HepG2 (cell line): ENCODE measurements around the gene SERPINA6. TPM values are rescaled to one million over a fixed set of nuclear protein-coding genes. Genes with fewer than 3 reads are reported as not detected.

Source experiments
- ATAC-seq: fragments of 200-7000 bp; cut with Tn5 transposase; 3 replicates; pipeline ENCODE4 v1.9.1; 2020; ENCODE audit warnings: mild to moderate bottlenecking, moderate library complexity
- BruUV-seq: library from RNA; stranded (reverse); fragments of 400-500 nt; replicated peaks from 2 replicates; lab custom pipeline; 2021; lab: Mats Ljungman, UMichigan
- CTCF ChIA-PET: fragments of 300-600 bp; formaldehyde crosslinking; extraction: SDS; loops from one replicate; lab custom pipeline; 2021; ENCODE audit warnings: low total read pairs, inconsistent platforms, low intra/inter-chr PET ratio; lab: Yijun Ruan, JAX
- POLR2A ChIA-PET: fragments of 350-600 bp; sonication (Branson Sonifier 250); formaldehyde crosslinking; loops from one replicate; lab custom pipeline; 2020; ENCODE audit warnings: antibody characterized with exemption, inconsistent platforms; lab: Yijun Ruan, JAX
- DNase-seq: peaks from one replicate; pipeline ENCODE4 v3.0.0-alpha.2; 2015; ENCODE audit warnings: low spot score
- FAIRE-seq: peaks from 3 replicates; lab custom pipeline; 2011; peaks lifted over from hg19 to GRCh38; lab: Jason Lieb, UNC
- H2AFZ ChIP-seq: one replicate; pipeline ENCODE4 v1.6.1; 2011; ENCODE audit warnings: low read length, inconsistent platforms
- H3K27ac ChIP-seq: fragments of 300-600 bp; 3 replicates; pipeline ENCODE4 v1.8.0; 2011; ENCODE audit warnings: mixed run types, mild to moderate bottlenecking, mixed read lengths, low read length, inconsistent platforms; ENCODE audit not compliant: insufficient read depth; ENCODE audit errors: extremely low read length
- H3K27me3 ChIP-seq, 2 experiments: fragments of 200-600 bp in 1 of 2; 2 replicates in 1 of 2; 3 replicates in 1 of 2; pipeline versions ENCODE4 v1.6.0 to v1.8.0; 2011; ENCODE audit warnings: low read length in 2 of 2, mild to moderate bottlenecking in 2 of 2, moderate library complexity in 2 of 2, inconsistent platforms in 1 of 2; ENCODE audit not compliant: insufficient read depth in 2 of 2, control insufficient read depth in 1 of 2
- H3K36me3 ChIP-seq, 2 experiments: fragments of 200-600 bp in 1 of 2; replicated peaks in 1 of 2; 2 replicates in 1 of 2; 3 replicates in 1 of 2; pipeline versions ENCODE4 v1.5.1 to v1.8.0; 2011; ENCODE audit warnings: low read length in 2 of 2, inconsistent platforms in 1 of 2; ENCODE audit not compliant: insufficient read depth in 2 of 2, control insufficient read depth in 1 of 2
- H3K4me1 ChIP-seq: 2 replicates; pipeline ENCODE4 v1.5.1; 2012; ENCODE audit warnings: low read length, inconsistent platforms; ENCODE audit not compliant: insufficient read depth
- H3K4me2 ChIP-seq: 2 replicates; pipeline ENCODE4 v1.6.0; 2011; ENCODE audit warnings: low read depth, low read length, inconsistent platforms
- H3K4me3 ChIP-seq, 3 experiments: fragments of 200-600 bp in 1 of 3; sonication (generic), shearing (Covaris generic) in 1 of 3; replicated peaks in 1 of 3; 2 replicates each; pipeline ENCODE4 v1.5.1; 2011 to 2016; ENCODE audit warnings: low read length in 3 of 3, inconsistent platforms in 2 of 3, low read depth in 2 of 3, mild to moderate bottlenecking in 2 of 3, control low read depth in 1 of 3, mixed read lengths in 1 of 3; ENCODE audit not compliant: insufficient read depth in 1 of 3
- H3K79me2 ChIP-seq: one replicate; pipeline ENCODE4 v1.6.1; 2011; ENCODE audit warnings: low read length, inconsistent platforms; ENCODE audit not compliant: insufficient read depth
- H3K9ac ChIP-seq: 2 replicates; pipeline ENCODE4 v1.6.0; 2011; ENCODE audit warnings: mild to moderate bottlenecking, low read depth, low read length, inconsistent platforms; ENCODE audit not compliant: insufficient read depth
- H3K9me3 ChIP-seq: 2 replicates; pipeline ENCODE4 v1.5.1; 2012; ENCODE audit warnings: mild to moderate bottlenecking, low read length
- H4K20me1 ChIP-seq: 2 replicates; pipeline ENCODE4 v1.6.0; 2011; ENCODE audit warnings: inconsistent platforms, mild to moderate bottlenecking, low read length, moderate library complexity; ENCODE audit not compliant: insufficient read depth
- GLI4 ChIP-seq: sonication (generic); formaldehyde crosslinking; IDR thresholded peaks from 2 replicates; pipeline ENCODE4 v1.5.1; 2020; ENCODE audit warnings: missing genetic modification reagents, mild to moderate bottlenecking, moderate library complexity, borderline replicate concordance
- HNF4A ChIP-seq: sonication (generic); formaldehyde crosslinking; IDR thresholded peaks from 2 replicates; pipeline ENCODE4 v1.4.0; 2020; ENCODE audit warnings: missing genetic modification reagents
- MEF2D ChIP-seq: sonication (generic); formaldehyde crosslinking; IDR thresholded peaks from 2 replicates; pipeline ENCODE4 v1.5.1; 2020; ENCODE audit warnings: mild to moderate bottlenecking, missing genetic modification reagents
- MYC ChIP-seq: sonication (generic); formaldehyde crosslinking; IDR thresholded peaks from 2 replicates; pipeline ENCODE4 v1.9.0; 2021; ENCODE audit warnings: missing genetic modification reagents, borderline replicate concordance
- PLRG1 ChIP-seq: fragments of 450-650 bp; conservative IDR thresholded peaks from 2 replicates; pipeline ENCODE4 v1.6.1; 2016
- POLR2AphosphoS2 ChIP-seq: IDR thresholded peaks from 2 replicates; pipeline ENCODE4 v1.6.1; 2011; ENCODE audit warnings: low read depth, low read length, improper control_type of control experiment
- RFX1 ChIP-seq: fragments of 450-650 bp; IDR thresholded peaks from 2 replicates; pipeline ENCODE4 v1.6.1; 2017
- RFXAP ChIP-seq: sonication (generic); formaldehyde crosslinking; IDR thresholded peaks from 2 replicates; pipeline ENCODE4 v1.4.0; 2020; ENCODE audit warnings: missing genetic modification reagents, borderline replicate concordance
- SMAD1 ChIP-seq: sonication (generic); formaldehyde crosslinking; IDR thresholded peaks from 2 replicates; pipeline ENCODE4 v1.4.0; 2020; ENCODE audit warnings: missing genetic modification reagents, low read depth, mild to moderate bottlenecking, borderline replicate concordance
- SNAI1 ChIP-seq: sonication (generic); formaldehyde crosslinking; IDR thresholded peaks from 2 replicates; pipeline ENCODE4 v1.5.0; 2020; ENCODE audit warnings: mild to moderate bottlenecking, missing genetic modification reagents, borderline replicate concordance
- ZBTB42 ChIP-seq: sonication (generic); formaldehyde crosslinking; IDR thresholded peaks from 2 replicates; pipeline ENCODE4 v1.5.0; 2020; ENCODE audit warnings: mild to moderate bottlenecking, missing genetic modification reagents
- ZNF44 ChIP-seq: sonication (generic); formaldehyde crosslinking; IDR thresholded peaks from 2 replicates; pipeline ENCODE4 v1.5.1; 2020; ENCODE audit warnings: mild to moderate bottlenecking, missing genetic modification reagents
- ZNF788 ChIP-seq: sonication (generic); formaldehyde crosslinking; IDR thresholded peaks from 2 replicates; pipeline ENCODE4 v1.5.0; 2020; ENCODE audit warnings: mild to moderate bottlenecking, missing genetic modification reagents, borderline replicate concordance
- WGBS: methylation state at CpG from one replicate; pipeline ENCODE4 v1.1.6; 2017; ENCODE audit warnings: low lambda C conversion rate; 5-methylcytosine and 5-hydroxymethylcytosine counted together
- in situ Hi-C: cut with HindIII; loops from 2 replicates; pipeline ENCODE4 v1.10.0; 2017; ENCODE audit warnings: low pct_unique_long_range_greater_than_20kb; ENCODE audit not compliant: extremely low pct_ligation_motif_present
- intact Hi-C: fragments of 100-400 bp; cut with micrococcal nuclease; formaldehyde crosslinking; loops from one replicate; pipeline ENCODE4 v1.10.0; 2022; ENCODE audit not compliant: unreplicated experiment
- polyA plus RNA-seq, 8 experiments: library from polyadenylated mRNA; depleted of rRNA in 3 of 8; stranded (reverse) in 7 of 8; unstranded in 1 of 8; fragments of >200 nt; fragmentation: Illumina TruSeq in 4 of 8; extraction: Trizol in 4 of 8; gene quantifications; 2 replicates each; pipeline versions ENCODE4 v1.2.1 to v1.2.3, GENCODE V29; 2011 to 2016; ENCODE audit warnings: low read depth in 4 of 8, missing spikeins in 1 of 8, mixed read lengths in 1 of 8; ENCODE audit not compliant: insufficient read depth in 1 of 8
- total RNA-seq, 5 experiments: library from RNA; depleted of rRNA; stranded (reverse); fragments of >200 nt; fragmentation: Illumina TruSeq; extraction: Trizol; gene quantifications; 2 replicates each; pipeline ENCODE4 v1.2.3, GENCODE V29; 2016; ENCODE audit warnings: low read depth in 1 of 5
- TF ChIP-seq, protein P1 (sequence below): sonication (generic); formaldehyde crosslinking; IDR thresholded peaks from 2 replicates; pipeline ENCODE4 v1.5.0; 2020; ENCODE audit warnings: mild to moderate bottlenecking, missing genetic modification reagents
- TF ChIP-seq, protein P2 (sequence below): sonication (generic); formaldehyde crosslinking; IDR thresholded peaks from 2 replicates; pipeline ENCODE4 v1.4.0; 2020; ENCODE audit warnings: missing genetic modification reagents; ENCODE audit errors: not compliant biosample characterization
- TF ChIP-seq, protein P3 (sequence below): sonication (generic); formaldehyde crosslinking; IDR thresholded peaks from 2 replicates; pipeline ENCODE4 v1.9.0; 2022; ENCODE audit warnings: missing genetic modification reagents, mild to moderate bottlenecking, borderline replicate concordance

Gene SERPINA6
- total and polyA plus RNA-seq, 2 of the 13 experiments (the other 11 are each of a cell fraction or from before 2014, with no cell fraction given), result 260 to 333 TPM

DNA sequence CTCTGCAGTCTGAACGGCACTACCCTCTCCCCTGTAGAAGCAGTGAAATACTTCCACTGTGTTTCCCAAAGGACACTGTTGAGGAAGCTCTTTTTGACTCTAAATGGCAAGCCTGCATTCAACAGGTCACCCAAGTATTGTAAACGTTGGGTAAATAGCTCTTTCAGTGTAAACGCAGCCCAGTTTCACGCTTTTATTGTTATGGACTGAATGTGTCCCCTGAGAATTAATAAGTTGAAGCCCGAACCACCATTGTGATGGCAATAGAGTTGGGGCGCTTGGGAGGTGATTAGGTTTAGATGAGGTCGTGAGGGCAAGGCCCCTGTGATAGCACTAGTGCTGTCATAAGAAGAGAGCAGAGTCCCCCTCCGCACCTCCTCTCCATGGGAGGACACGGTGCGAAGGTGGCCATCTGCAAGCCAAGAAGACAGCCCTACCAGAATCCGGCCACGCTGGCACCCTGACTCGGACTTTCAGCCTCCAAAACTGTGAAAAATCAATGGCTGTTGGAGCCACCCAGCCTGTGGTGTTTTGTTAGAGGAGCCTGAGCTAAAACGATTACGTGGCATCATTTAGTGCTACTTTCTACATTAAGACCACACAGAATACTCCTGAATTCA lies 31.1 kb downstream of the SERPINA6 start (continued):
- TF ChIP-seq ZNF44 (CRISPR knock-in tag), result no peak
- TF ChIP-seq RFXAP (CRISPR knock-in tag), result no peak
- TF ChIP-seq, protein P1, sequence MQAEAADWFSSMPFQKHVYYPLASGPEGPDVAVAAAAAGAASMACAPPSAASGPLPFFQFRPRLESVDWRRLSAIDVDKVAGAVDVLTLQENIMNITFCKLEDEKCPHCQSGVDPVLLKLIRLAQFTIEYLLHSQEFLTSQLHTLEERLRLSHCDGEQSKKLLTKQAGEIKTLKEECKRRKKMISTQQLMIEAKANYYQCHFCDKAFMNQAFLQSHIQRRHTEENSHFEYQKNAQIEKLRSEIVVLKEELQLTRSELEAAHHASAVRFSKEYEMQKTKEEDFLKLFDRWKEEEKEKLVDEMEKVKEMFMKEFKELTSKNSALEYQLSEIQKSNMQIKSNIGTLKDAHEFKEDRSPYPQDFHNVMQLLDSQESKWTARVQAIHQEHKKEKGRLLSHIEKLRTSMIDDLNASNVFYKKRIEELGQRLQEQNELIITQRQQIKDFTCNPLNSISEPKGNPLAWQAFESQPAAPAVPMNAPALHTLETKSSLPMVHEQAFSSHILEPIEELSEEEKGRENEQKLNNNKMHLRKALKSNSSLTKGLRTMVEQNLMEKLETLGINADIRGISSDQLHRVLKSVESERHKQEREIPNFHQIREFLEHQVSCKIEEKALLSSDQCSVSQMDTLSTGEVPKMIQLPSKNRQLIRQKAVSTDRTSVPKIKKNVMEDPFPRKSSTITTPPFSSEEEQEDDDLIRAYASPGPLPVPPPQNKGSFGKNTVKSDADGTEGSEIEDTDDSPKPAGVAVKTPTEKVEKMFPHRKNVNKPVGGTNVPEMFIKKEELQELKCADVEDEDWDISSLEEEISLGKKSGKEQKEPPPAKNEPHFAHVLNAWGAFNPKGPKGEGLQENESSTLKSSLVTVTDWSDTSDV (CRISPR knock-in tag), result 0 out of 2 replicates have a peak, but pooled peaks have one; percentile 17
- no peak for TF ChIP-seq POLR2AphosphoS2
- peak; percentile 33; the same call in 1 of the 2 replicates for TF ChIP-seq MYC (CRISPR knock-in tag)
- TF ChIP-seq ZNF788, result 0 out of 2 replicates have a peak, but pooled peaks have one; percentile 5
- TF ChIP-seq, all 625 proteins: peak for 43

DNA sequence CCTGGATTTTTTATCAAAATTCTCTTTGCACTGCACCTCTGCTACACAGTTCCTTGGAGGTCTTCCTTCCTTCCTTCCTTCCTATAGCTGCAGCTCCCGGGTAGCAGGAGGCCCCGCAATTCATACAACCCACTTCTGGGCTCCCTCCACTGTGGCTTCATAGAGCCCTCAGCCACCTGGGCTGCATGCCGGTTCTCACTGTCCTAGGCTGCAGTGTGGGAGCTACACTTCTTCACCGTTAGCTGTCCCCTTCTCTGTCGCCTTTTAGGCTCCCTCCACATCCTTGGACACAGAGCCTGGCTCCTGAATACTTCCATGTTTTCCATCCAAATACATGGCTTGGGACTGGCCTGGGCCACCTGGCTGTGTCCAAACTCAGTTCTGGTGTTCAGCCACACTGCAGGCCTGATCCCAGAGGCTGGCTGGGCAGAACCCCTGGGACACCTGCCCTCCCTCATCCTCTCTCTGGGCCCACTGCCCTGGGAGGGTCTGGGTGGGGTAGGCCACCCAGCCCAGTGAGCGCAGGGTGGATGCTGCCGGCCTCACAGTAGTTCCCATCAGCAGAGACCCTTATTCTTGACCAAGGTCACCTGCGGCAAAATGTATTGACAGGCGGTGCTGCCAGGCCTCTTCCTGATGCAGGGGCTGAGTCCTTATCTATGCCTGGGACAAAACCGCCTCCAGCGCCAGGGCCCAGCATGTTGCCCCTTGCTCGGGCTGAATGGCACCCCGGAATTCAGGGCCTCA lies 31.8 kb downstream of the SERPINA6 start:
- POLR2A ChIA-PET, result interaction anchor here (1.3 to 4.9 kb wide), 10 partner anchors 11 to 210 kb away, joined by 3 to 122 read pairs (median 14); partner anchors contain the start of genes DDX24, IFI27L1, PPP4R4 and SERPINA6
- TF ChIP-seq, protein P2, sequence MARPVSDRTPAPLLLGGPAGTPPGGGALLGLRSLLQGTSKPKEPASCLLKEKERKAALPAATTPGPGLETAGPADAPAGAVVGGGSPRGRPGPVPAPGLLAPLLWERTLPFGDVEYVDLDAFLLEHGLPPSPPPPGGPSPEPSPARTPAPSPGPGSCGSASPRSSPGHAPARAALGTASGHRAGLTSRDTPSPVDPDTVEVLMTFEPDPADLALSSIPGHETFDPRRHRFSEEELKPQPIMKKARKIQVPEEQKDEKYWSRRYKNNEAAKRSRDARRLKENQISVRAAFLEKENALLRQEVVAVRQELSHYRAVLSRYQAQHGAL (CRISPR knock-in tag), result no peak
- TF ChIP-seq ZBTB42 (CRISPR knock-in tag), result no peak; the same call in 1 of the 2 replicates
- no peak for TF ChIP-seq HNF4A (CRISPR knock-in tag)
- 0 out of 2 replicates have a peak, but pooled peaks have one; percentile 29 for TF ChIP-seq MEF2D (CRISPR knock-in tag)
- TF ChIP-seq RFX1, result no peak
- no peak for TF ChIP-seq SMAD1 (CRISPR knock-in tag)
- no peak for TF ChIP-seq PLRG1
- TF ChIP-seq, protein P3, sequence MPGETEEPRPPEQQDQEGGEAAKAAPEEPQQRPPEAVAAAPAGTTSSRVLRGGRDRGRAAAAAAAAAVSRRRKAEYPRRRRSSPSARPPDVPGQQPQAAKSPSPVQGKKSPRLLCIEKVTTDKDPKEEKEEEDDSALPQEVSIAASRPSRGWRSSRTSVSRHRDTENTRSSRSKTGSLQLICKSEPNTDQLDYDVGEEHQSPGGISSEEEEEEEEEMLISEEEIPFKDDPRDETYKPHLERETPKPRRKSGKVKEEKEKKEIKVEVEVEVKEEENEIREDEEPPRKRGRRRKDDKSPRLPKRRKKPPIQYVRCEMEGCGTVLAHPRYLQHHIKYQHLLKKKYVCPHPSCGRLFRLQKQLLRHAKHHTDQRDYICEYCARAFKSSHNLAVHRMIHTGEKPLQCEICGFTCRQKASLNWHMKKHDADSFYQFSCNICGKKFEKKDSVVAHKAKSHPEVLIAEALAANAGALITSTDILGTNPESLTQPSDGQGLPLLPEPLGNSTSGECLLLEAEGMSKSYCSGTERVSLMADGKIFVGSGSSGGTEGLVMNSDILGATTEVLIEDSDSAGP (CRISPR knock-in tag), result peak; percentile 55; the same call in 1 of the 2 replicates
- TF ChIP-seq SNAI1 (CRISPR knock-in tag), result 0 out of 2 replicates have a peak, but pooled peaks have one; percentile 46
- no peak for TF ChIP-seq GLI4

More for the DNA sequence above, 31.8 kb downstream of the SERPINA6 start:
- Histone ChIP-seq H3K4me1 (peaks cover 92% of the 10 kb centered on the region), H3K27me3 (no peaks in the 10 kb centered on the region; a peak in 1 of 5 replicates), H3K9ac (peak overlapping the region; percentile 90), H4K20me1 (no peaks in the 10 kb centered on the region), H3K27ac (peak overlapping the region; percentile 97), H3K4me2 (peak overlapping the region; percentile 98), H3K4me3 (peak overlapping the region; percentile 48 to 84 (median 67); a peak in 5 of 6 replicates), H3K79me2 (peaks cover 27% of the 10 kb centered on the region), H3K9me3 (no peaks in the 10 kb centered on the region), H2AFZ (no peak overlapping the region), H3K36me3 (peaks cover 6 to 7% of the 10 kb centered on the region in 2 experiments; a peak in 4 of 5 replicates)
- ATAC-seq (no peak), FAIRE-seq (no peak), DNase-seq (no peak)
- BruUV-seq, result no TSS peak
- in situ Hi-C loops (no loop called here), intact Hi-C loops (loop anchor here (5.0 kb wide), 1 partner anchor 154 kb away; no protein-coding TSS in a partner anchor)
- CTCF ChIA-PET, result no interaction called here
- 88% methylated on average over 5 of the region's 13 CpGs for WGBS
